Neural progenitor cell (in vitro differentiated cells): ENCODE measurements around the gene CRACDL.

ENCODE experiments used
- EZH2 ChIP-seq: fragments of 200-600 bp; sonication (generic); IDR thresholded peaks from 2 replicates; pipeline ENCODE4 v1.6.1; 2017; ENCODE audit warnings: antibody characterized with exemption, mild to moderate bottlenecking, moderate library complexity
- EZH2phosphoT487 ChIP-seq: fragments of 200-600 bp; sonication (generic); IDR thresholded peaks from 2 replicates; pipeline ENCODE4 v1.6.1; 2017; ENCODE audit warnings: antibody characterized with exemption
- TF ChIP-seq, protein P1 (sequence below): fragments of 200-600 bp; sonication (generic); IDR thresholded peaks from 2 replicates; pipeline ENCODE4 v1.5.1; 2017; ENCODE audit warnings: antibody characterized with exemption, mild to moderate bottlenecking

DNA sequence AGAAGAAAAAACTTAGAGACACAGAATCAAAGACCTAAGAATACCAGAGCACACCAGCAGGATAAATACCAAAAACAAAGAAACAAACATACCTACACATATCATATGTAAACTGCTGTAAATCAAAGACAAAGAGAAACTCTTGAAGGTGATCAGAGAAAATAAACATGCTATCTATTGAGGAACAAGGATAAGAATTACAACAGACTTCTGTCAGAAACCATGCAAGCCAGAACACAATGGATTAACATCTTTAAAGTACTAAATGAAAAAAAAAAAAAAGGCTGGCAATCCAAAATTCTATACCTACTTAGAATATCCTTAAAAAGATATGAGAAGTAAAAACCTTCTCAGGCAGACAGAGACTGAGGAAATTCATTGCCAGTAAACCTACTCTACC is 153.5 kb downstream of the CRACDL start:
- TF ChIP-seq, protein P1, sequence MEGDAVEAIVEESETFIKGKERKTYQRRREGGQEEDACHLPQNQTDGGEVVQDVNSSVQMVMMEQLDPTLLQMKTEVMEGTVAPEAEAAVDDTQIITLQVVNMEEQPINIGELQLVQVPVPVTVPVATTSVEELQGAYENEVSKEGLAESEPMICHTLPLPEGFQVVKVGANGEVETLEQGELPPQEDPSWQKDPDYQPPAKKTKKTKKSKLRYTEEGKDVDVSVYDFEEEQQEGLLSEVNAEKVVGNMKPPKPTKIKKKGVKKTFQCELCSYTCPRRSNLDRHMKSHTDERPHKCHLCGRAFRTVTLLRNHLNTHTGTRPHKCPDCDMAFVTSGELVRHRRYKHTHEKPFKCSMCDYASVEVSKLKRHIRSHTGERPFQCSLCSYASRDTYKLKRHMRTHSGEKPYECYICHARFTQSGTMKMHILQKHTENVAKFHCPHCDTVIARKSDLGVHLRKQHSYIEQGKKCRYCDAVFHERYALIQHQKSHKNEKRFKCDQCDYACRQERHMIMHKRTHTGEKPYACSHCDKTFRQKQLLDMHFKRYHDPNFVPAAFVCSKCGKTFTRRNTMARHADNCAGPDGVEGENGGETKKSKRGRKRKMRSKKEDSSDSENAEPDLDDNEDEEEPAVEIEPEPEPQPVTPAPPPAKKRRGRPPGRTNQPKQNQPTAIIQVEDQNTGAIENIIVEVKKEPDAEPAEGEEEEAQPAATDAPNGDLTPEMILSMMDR: no peak
- TF ChIP-seq EZH2 (no peak), EZH2phosphoT487 (no peak)
